Endothelial cell (in vitro differentiated cells): Measurements from ENCODE around the gene ABHD12. TPM values are rescaled to one million over a fixed set of nuclear protein-coding genes. Genes with fewer than 3 reads are reported as not detected.

Experiments used
- DNase-seq: peaks from one replicate; pipeline ENCODE4 v3.0.0; 2021; ENCODE audit warnings: low spot score
- H3K27ac Mint-ChIP-seq: one replicate; pipeline ENCODE4 v1.8.0; 2021; ENCODE audit warnings: mixed read lengths, inconsistent platforms; ENCODE audit not compliant: unreplicated experiment
- H3K27me3 Mint-ChIP-seq: one replicate; pipeline ENCODE4 v1.8.0; 2021; ENCODE audit warnings: mild to moderate bottlenecking, moderate library complexity, mixed read lengths, inconsistent platforms; ENCODE audit not compliant: unreplicated experiment
- H3K36me3 Mint-ChIP-seq: one replicate; pipeline ENCODE4 v1.8.0; 2021; ENCODE audit warnings: mild to moderate bottlenecking, low read depth, mixed read lengths, inconsistent platforms; ENCODE audit not compliant: unreplicated experiment
- H3K4me1 Mint-ChIP-seq: one replicate; pipeline ENCODE4 v1.8.0; 2021; ENCODE audit warnings: mild to moderate bottlenecking, mixed read lengths, inconsistent platforms; ENCODE audit not compliant: unreplicated experiment
- H3K4me3 Mint-ChIP-seq: one replicate; pipeline ENCODE4 v1.8.0; 2021; ENCODE audit warnings: mild to moderate bottlenecking, mixed read lengths, inconsistent platforms; ENCODE audit not compliant: unreplicated experiment
- H3K9me3 Mint-ChIP-seq: one replicate; pipeline ENCODE4 v1.8.0; 2021; ENCODE audit warnings: mixed read lengths, inconsistent platforms; ENCODE audit not compliant: unreplicated experiment
- total RNA-seq: library from RNA; stranded (reverse); fragmentation: NEBNext Ultra II Directional; extraction: Animal tissue kit (Norgen Biotek cat#: 25700); gene quantifications from one replicate; pipeline ENCODE4 v1.2.1, GENCODE V29; 2021; ENCODE audit not compliant: unreplicated experiment
- TF ChIP-seq, protein P1 (sequence below): fragments of 200-600 bp; sonication (generic); IDR thresholded peaks from one replicate; pipeline ENCODE4 v1.5.0; 2021; ENCODE audit warnings: antibody characterized with exemption; ENCODE audit not compliant: unreplicated experiment

The ABHD12 gene
- total RNA-seq, 1 donor from 2014 or later = 28.0 TPM

DNA sequence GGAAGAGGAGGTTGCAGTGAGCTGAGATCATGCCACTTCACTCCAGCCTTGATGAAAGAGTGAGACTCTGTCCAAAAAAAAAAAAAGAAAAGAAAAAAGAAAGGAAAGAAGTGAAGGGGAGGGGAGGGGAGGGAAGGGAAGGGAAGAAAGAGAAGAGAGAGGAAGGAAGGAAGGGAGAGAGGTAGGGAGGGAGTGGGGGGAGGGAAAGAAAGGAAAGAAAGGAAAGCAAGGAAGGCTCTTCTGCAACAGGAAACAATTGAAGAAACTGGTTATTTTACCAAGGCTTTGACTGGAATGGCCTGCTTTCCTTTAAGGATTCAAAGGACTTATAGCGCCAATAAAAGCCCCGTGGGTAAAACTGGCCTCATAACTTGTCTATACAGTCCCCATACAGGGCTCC, 64.6 kb downstream of the ABHD12 start:
- peaks cover 10% of the 10 kb centered on the region for H3K36me3 Mint-ChIP-seq
- H3K4me3 Mint-ChIP-seq = no peak overlapping the region
- TF ChIP-seq, protein P1, sequence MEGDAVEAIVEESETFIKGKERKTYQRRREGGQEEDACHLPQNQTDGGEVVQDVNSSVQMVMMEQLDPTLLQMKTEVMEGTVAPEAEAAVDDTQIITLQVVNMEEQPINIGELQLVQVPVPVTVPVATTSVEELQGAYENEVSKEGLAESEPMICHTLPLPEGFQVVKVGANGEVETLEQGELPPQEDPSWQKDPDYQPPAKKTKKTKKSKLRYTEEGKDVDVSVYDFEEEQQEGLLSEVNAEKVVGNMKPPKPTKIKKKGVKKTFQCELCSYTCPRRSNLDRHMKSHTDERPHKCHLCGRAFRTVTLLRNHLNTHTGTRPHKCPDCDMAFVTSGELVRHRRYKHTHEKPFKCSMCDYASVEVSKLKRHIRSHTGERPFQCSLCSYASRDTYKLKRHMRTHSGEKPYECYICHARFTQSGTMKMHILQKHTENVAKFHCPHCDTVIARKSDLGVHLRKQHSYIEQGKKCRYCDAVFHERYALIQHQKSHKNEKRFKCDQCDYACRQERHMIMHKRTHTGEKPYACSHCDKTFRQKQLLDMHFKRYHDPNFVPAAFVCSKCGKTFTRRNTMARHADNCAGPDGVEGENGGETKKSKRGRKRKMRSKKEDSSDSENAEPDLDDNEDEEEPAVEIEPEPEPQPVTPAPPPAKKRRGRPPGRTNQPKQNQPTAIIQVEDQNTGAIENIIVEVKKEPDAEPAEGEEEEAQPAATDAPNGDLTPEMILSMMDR = no peak
- peaks cover 3% of the 10 kb centered on the region for H3K27me3 Mint-ChIP-seq
- H3K4me1 Mint-ChIP-seq = peaks cover 10% of the 10 kb centered on the region
- H3K9me3 Mint-ChIP-seq = peaks cover 4% of the 10 kb centered on the region
- DNase-seq = no peak
- no peak overlapping the region for H3K27ac Mint-ChIP-seq

DNA sequence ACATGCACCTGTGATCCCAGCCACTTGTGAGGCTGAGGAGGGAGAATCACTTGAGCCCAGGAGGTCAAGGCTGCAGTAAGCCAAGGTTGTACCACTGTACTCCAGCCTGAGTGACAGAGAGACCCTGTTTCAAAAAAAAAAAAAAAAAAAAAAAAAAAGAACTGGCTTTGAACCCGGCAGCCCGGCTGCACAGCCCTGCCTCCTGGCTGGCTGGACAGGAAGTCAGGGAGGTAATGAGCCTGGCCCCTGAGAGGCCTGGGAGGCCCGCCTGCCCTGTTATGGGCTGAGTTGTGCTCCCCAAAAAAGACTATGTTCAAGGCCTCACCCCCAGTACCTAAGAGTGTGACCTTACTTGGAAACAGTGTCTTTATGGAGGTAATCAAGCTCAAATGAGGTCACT, 65.6 kb downstream of the ABHD12 start:
- Mint-ChIP-seq H3K4me3 (no peak overlapping the region), H3K36me3 (peaks cover 10% of the 10 kb centered on the region), H3K27me3 (peaks cover 3% of the 10 kb centered on the region), H3K9me3 (peaks cover 4% of the 10 kb centered on the region), H3K27ac (no peak overlapping the region), H3K4me1 (peaks cover 10% of the 10 kb centered on the region)
- no peak for DNase-seq
- TF ChIP-seq, protein P1 = no peak

DNA sequence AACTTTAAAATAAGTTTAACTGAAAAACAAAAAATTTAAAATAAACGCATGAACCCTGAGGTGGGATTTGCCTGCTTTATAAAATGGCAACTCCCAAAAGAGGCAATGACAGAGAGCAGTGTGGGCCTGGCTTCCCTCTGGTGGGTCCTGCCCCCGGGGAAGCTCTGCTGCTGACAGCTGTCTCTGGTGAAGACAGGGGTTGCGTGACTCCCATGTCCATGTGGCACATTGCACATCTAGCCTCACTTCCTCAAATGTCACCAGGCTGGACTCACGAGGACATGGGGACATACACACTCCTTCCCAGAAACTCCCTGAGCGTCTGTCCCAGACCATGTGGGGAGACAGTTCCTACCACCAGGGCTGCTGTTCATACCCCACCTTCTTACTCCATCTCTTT, 66.2 kb downstream of the ABHD12 start:
- peaks cover 6% of the 10 kb centered on the region for H3K4me1 Mint-ChIP-seq
- TF ChIP-seq, protein P1 = no peak
- H3K27ac Mint-ChIP-seq = no peak overlapping the region
- peaks cover 5% of the 10 kb centered on the region for H3K36me3 Mint-ChIP-seq
- no peak for DNase-seq
- H3K27me3 Mint-ChIP-seq = peaks cover 3% of the 10 kb centered on the region
- peaks cover under 1% of the 10 kb centered on the region for H3K9me3 Mint-ChIP-seq
- H3K4me3 Mint-ChIP-seq = no peak overlapping the region

DNA sequence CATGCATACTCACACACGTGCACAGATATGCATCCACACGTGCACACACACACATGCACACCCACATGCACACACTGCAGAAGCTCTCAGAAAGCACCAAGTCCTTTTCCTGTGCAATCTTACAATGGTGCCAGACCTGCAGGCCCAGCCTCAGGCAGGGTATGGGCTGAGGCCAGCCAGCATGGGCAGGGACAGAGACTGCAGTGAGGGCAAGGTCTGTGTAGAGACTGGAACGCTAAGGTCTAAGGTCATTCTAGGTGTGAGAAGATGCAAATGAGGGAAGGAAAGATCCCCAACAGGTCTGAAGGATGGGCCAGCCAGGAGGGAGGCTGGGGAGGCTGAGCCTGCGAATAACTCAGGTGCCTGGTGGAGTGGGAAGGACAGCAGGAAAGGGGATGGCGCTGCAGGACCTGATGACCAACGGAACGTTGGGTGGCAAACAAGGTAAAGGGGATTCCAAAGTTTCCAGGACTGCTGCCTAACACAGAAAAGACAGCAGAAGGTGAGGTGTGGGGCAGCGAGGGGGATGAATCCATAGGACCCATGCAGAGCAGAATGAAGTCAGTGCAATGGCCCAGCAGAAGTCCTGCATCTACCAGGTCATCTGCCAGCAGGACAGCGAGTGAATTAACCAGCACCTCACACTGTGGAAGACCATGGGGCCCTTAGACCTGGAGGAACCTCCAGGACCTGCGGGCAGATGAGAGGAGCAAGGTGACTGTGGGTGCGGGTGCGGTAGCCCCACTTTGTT, 67.0 kb downstream of the ABHD12 start:
- TF ChIP-seq, protein P1 = no peak
- no peak overlapping the region for H3K4me3 Mint-ChIP-seq
- H3K27me3 Mint-ChIP-seq = peaks cover 3% of the 10 kb centered on the region
- no peak overlapping the region for H3K27ac Mint-ChIP-seq
- no peaks in the 10 kb centered on the region for H3K9me3 Mint-ChIP-seq
- peaks cover 3% of the 10 kb centered on the region for H3K36me3 Mint-ChIP-seq
- no peak for DNase-seq
- H3K4me1 Mint-ChIP-seq = peaks cover 5% of the 10 kb centered on the region

DNA sequence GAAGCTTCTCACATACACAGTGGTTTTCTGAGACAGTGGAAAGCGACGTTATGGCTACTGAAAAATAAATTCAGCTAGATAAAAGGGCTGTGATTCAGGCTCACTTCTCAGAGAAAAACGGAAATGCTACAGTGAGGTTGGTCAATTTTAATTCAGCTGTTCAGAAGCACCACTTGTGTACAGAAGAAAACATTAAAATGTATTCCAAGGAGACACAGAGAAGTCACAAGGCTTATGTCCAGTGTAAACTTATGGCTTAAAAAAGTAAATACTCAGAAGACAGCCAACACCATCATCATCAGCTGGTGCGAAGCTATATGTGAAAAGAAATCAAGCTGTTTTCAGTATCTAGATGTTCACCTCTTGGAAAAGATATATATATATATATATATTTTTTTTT, 68.6 kb downstream of the ABHD12 start:
- no peaks in the 10 kb centered on the region for H3K9me3 Mint-ChIP-seq
- TF ChIP-seq, protein P1 = no peak
- peaks cover 3% of the 10 kb centered on the region for H3K36me3 Mint-ChIP-seq
- H3K27me3 Mint-ChIP-seq = peaks cover 2% of the 10 kb centered on the region
- peaks cover 5% of the 10 kb centered on the region for H3K4me1 Mint-ChIP-seq
- no peak for DNase-seq
- H3K27ac Mint-ChIP-seq = no peak overlapping the region
- H3K4me3 Mint-ChIP-seq = no peak overlapping the region
